Measurements from ENCODE around the gene PCNX3. TPM values are rescaled to one million over a fixed set of nuclear protein-coding genes. Genes with fewer than 3 reads are reported as not detected.
A peak's percentile ranks its signal among the peaks of the same experiment; 100 is the strongest.

The PCNX3 gene
- total and polyA plus RNA-seq, 5 donors from 2014 or later: 1.9 to 61.3 (median 2.5) TPM

DNA sequence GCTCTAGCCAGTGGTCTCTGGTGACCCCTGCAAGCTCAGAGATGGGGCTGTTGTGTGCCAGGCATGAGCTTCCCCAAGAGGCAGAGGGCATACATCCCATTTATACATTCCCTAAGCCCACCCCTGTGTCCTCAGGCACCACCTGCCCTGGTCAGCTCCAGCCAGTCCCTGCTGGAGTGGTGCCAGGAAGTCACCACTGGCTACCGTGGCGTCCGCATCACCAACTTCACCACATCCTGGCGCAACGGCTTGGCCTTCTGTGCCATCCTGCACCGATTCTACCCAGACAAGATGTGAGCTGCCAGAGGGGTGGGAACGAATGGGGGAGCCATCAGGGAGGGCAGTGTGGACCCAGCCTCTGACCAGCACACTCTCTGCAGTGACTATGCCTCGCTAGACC lies 31.5 kb upstream of the PCNX3 start:
- H3K27me3 Mint-ChIP-seq: no peaks in the 10 kb centered on the region
- Histone ChIP-seq H3K27me3 (ENCODE audit: control insufficient read depth, insufficient read depth, low read length) (no peaks in the 10 kb centered on the region), H3K4me1 (ENCODE audit: control insufficient read depth, insufficient read depth, low read length, poor library complexity, severe bottlenecking) (peaks cover 15% of the 10 kb centered on the region), H3K27ac (ENCODE audit: insufficient read depth, low read length, poor library complexity, severe bottlenecking) (no peak overlapping the region), H3K4me3 (ENCODE audit: low read depth, low read length) (no peak overlapping the region), H3K9me3 (ENCODE audit: control insufficient read depth in 2 of 2, low read length in 2 of 2) (no peaks in the 10 kb centered on the region), H3K36me3 (ENCODE audit: control insufficient read depth, insufficient read depth, low read length) (peaks cover 33% of the 10 kb centered on the region)
- peak overlapping the region in 1 of 3 donors; percentile 56 for H3K27ac Mint-ChIP-seq
- DNase-seq (no peak), ATAC-seq (ENCODE audit: low read depth in 2 of 2) (no peak)
- peaks cover 0 to 36% (median 21%) of the 10 kb centered on the region in 4 donors for H3K4me1 Mint-ChIP-seq
- H3K9me3 Mint-ChIP-seq: no peaks in the 10 kb centered on the region
- no peak overlapping the region for H3K4me3 Mint-ChIP-seq
- H3K36me3 Mint-ChIP-seq: peaks cover 19% of the 10 kb centered on the region

DNA sequence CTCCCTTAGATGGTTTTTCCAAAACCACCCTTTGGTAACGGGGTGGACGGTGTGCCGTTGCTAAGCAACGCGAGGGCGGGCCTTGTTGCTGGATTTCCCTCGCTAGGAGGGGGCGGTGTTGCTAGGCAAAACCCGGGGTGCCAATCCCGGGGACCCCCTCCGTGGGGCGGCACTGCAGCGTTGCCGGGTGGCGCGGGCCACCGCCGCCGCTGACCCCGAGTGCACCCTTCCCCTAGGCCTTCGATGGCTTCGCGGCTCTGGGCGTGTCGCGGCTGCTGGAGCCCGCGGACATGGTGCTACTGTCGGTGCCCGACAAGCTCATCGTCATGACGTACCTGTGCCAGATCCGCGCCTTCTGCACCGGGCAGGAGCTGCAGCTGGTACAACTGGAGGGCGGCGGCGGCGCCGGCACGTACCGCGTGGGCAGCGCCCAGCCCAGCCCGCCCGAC lies 30.8 kb upstream of the PCNX3 start:
- no peaks in the 10 kb centered on the region for H3K27me3 Mint-ChIP-seq
- H3K4me1 ChIP-seq (ENCODE audit: control insufficient read depth, insufficient read depth, low read length, poor library complexity, severe bottlenecking): peaks cover 19% of the 10 kb centered on the region
- no peak overlapping the region for H3K27ac Mint-ChIP-seq
- H3K27ac ChIP-seq (ENCODE audit: insufficient read depth, low read length, poor library complexity, severe bottlenecking): no peak overlapping the region
- H3K27me3 ChIP-seq (ENCODE audit: control insufficient read depth, insufficient read depth, low read length): no peaks in the 10 kb centered on the region
- DNase-seq (no peak), ATAC-seq (ENCODE audit: low read depth in 2 of 2) (no peak)
- peaks cover 0 to 34% (median 21%) of the 10 kb centered on the region in 4 donors for H3K4me1 Mint-ChIP-seq
- H3K9me3 Mint-ChIP-seq: no peaks in the 10 kb centered on the region
- no peak overlapping the region for H3K4me3 ChIP-seq (ENCODE audit: low read depth, low read length)
- H3K36me3 ChIP-seq (ENCODE audit: control insufficient read depth, insufficient read depth, low read length): peaks cover 27% of the 10 kb centered on the region
- H3K36me3 Mint-ChIP-seq: peaks cover 19% of the 10 kb centered on the region
- no peaks in the 10 kb centered on the region for H3K9me3 ChIP-seq (ENCODE audit: control insufficient read depth in 2 of 2, low read length in 2 of 2)
- no peak overlapping the region for H3K4me3 Mint-ChIP-seq

DNA sequence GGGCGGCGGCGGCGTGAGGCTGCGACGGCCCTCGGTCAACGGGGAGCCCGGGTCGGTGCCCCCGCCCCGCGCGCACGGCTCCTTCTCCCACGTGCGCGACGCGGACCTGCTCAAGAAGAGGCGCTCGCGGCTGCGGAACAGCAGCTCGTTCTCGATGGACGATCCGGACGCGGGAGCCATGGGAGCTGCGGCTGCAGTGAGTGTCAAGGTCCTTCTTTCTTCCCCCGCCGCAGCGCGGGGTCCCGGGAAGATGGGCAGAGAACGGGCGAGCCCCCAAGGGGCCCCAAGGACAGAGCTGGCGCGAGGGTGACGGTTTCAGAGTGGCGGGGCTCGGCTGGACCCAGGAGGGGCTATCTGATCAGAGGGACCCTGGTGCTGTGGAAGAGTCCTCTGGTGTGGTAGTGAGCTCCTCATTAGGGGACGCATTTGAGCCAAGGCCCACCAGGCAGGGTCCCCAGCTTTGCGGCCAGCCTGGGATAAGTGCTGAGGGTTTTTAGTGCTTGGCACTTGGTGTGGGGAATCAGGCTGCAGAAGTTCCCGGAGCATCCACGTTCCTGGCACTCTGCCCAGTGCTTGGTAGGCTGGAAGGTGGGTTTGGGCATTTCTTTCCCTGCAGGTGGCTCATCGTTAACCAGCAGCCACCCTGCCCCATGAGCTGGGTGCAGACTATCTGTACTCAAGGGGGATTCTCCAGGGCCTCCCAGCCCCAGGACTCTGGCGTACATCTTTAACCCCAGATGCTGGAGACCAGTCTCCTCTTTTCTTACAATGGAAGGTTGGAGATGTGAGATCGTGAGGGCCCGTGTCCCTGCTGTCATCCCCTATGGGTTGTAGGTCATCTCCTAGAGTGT lies 30.0 kb upstream of the PCNX3 start:
- Mint-ChIP-seq H3K4me1 (peaks cover 0 to 34% (median 21%) of the 10 kb centered on the region in 4 donors), H3K36me3 (peaks cover 18% of the 10 kb centered on the region)

DNA sequence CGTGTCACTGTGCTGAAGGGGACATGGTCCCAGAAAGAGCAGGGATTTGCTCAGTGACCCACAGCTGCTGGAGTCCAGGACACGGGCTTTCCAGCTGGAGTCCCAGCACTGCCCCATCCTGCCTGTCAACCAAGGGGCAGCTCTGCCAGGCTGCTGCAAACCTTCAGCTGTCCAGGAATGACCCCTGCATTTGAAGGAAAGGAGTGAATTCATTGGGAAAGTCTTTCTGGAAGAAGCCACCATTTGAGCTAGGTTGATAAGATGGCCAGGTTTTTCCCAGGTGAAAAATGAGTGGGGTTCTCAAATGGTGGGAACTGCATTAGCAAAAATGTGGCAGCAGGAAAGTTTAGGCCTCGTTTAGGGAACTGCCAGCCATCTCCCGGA lies 29.3 kb upstream of the PCNX3 start:
- H3K27ac ChIP-seq (ENCODE audit: insufficient read depth, low read length, poor library complexity, severe bottlenecking): no peak overlapping the region
- peaks cover 19% of the 10 kb centered on the region for H3K4me1 ChIP-seq (ENCODE audit: control insufficient read depth, insufficient read depth, low read length, poor library complexity, severe bottlenecking)
- no peaks in the 10 kb centered on the region for H3K9me3 ChIP-seq (ENCODE audit: control insufficient read depth in 2 of 2, low read length in 2 of 2)
- DNase-seq (no peak), ATAC-seq (ENCODE audit: low read depth in 2 of 2) (no peak)
- Mint-ChIP-seq H3K27me3 (no peaks in the 10 kb centered on the region), H3K4me1 (peaks cover 0 to 34% (median 21%) of the 10 kb centered on the region in 4 donors), H3K9me3 (no peaks in the 10 kb centered on the region), H3K4me3 (no peak overlapping the region), H3K36me3 (peaks cover 19% of the 10 kb centered on the region), H3K27ac (peak overlapping the region in 2 of 3 donors; percentile 75 to 81)
- no peaks in the 10 kb centered on the region for H3K27me3 ChIP-seq (ENCODE audit: control insufficient read depth, insufficient read depth, low read length)
- H3K36me3 ChIP-seq (ENCODE audit: control insufficient read depth, insufficient read depth, low read length): peaks cover 22% of the 10 kb centered on the region
- H3K4me3 ChIP-seq (ENCODE audit: low read depth, low read length): no peak overlapping the region

More for the DNA sequence above, 30.0 kb upstream of the PCNX3 start:
- Mint-ChIP-seq H3K27me3 (no peaks in the 10 kb centered on the region), H3K4me3 (no peak overlapping the region), H3K27ac (peak overlapping the region in 2 of 3 donors; percentile 75 to 81), H3K9me3 (no peaks in the 10 kb centered on the region)
- H3K9me3 ChIP-seq (ENCODE audit: control insufficient read depth in 2 of 2, low read length in 2 of 2): no peaks in the 10 kb centered on the region
- H3K4me1 ChIP-seq (ENCODE audit: control insufficient read depth, insufficient read depth, low read length, poor library complexity, severe bottlenecking): peaks cover 19% of the 10 kb centered on the region
- no peaks in the 10 kb centered on the region for H3K27me3 ChIP-seq (ENCODE audit: control insufficient read depth, insufficient read depth, low read length)
- no peak overlapping the region for H3K27ac ChIP-seq (ENCODE audit: insufficient read depth, low read length, poor library complexity, severe bottlenecking)
- no peak overlapping the region for H3K4me3 ChIP-seq (ENCODE audit: low read depth, low read length)
- DNase-seq: no peak
- peaks cover 26% of the 10 kb centered on the region for H3K36me3 ChIP-seq (ENCODE audit: control insufficient read depth, insufficient read depth, low read length)
- ATAC-seq (ENCODE audit: low read depth in 2 of 2): no peak

DNA sequence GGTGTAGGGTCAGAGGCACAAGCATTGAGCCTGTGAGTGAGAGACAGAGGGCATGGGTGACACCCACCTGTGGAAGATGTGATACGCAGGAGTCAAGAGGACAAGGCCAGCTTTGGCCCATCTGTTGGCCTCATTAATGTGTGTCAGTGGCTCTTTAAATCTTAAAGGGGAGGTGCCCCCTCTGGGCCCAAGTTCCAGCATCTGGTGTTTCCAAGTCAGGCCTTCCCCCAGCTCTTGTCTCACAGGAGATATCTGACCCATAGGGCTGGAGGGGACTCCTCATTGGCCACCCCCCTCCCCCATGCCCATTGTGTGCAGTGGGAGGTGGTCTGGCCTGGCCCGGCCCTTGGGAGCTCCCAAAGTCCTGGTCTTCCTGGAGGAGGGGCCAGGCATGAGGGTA lies 28.9 kb upstream of the PCNX3 start:
- H3K4me1 Mint-ChIP-seq: peaks cover 0 to 34% (median 20%) of the 10 kb centered on the region in 4 donors

DNA sequence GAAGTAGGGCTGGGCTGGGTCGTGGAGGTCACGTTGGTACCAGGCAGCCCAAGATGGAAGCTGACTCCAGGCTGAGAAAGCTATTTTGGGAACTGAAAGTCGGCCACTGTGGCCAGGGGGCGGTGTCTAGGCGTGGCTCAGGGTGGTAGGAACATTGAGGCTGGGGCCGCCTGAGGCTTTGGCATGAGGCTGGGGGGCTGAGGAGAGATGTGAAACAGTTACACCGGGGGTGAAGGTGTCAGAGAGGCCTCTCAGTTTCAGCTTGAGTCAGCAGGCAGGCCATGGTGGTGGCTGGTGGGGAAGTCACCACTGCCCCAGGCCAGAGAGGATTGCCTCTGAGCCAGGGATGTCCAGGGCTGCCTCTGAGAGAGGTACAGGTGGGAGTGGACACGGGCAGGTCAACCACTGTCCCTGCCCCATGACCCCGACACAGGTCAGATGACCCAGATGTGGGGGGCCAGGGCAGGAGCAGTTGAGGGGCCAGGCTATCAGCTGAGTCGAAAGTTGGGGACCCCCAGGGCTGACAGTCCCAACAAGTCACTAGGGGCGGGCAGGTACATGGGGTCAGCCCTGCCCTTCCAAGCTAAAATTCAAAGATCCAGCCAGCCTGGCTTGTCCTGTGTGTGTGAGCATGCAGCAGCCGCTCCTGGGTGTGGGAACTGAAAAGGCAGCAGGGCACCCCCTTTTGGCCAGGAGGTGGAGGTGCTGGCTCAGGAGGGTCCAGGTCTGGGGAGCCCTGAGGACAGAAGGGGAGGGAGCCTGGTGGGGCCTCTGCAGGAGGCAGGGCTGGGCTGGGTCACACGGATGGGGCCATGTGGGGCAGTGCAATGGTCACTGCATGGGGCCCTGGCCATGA lies 27.1 kb upstream of the PCNX3 start:
- H3K36me3 ChIP-seq (ENCODE audit: control insufficient read depth, insufficient read depth, low read length): peaks cover 21% of the 10 kb centered on the region
- peaks cover 0 to 25% (median 13%) of the 10 kb centered on the region in 4 donors for H3K4me1 Mint-ChIP-seq
- DNase-seq (peak; percentile 62 to 85 (median 79)), ATAC-seq (ENCODE audit: low read depth in 2 of 2) (peak; percentile 83 to 90)
- H3K4me3 ChIP-seq (ENCODE audit: low read depth, low read length): no peak overlapping the region
- no peaks in the 10 kb centered on the region for H3K27me3 Mint-ChIP-seq
- no peaks in the 10 kb centered on the region for H3K9me3 Mint-ChIP-seq
- H3K36me3 Mint-ChIP-seq: peaks cover 8% of the 10 kb centered on the region
- H3K4me1 ChIP-seq (ENCODE audit: control insufficient read depth, insufficient read depth, low read length, poor library complexity, severe bottlenecking): peaks cover 19% of the 10 kb centered on the region
- H3K27me3 ChIP-seq (ENCODE audit: control insufficient read depth, insufficient read depth, low read length): no peaks in the 10 kb centered on the region
- H3K27ac ChIP-seq (ENCODE audit: insufficient read depth, low read length, poor library complexity, severe bottlenecking): peak overlapping the region; percentile 60
- H3K4me3 Mint-ChIP-seq: no peak overlapping the region
- H3K9me3 ChIP-seq (ENCODE audit: control insufficient read depth in 2 of 2, low read length in 2 of 2): no peaks in the 10 kb centered on the region
- H3K27ac Mint-ChIP-seq: peak overlapping the region; percentile 87 to 88 (median 87)

More for the DNA sequence above, 28.9 kb upstream of the PCNX3 start:
- H3K27ac ChIP-seq (ENCODE audit: insufficient read depth, low read length, poor library complexity, severe bottlenecking): no peak overlapping the region
- Mint-ChIP-seq H3K9me3 (no peaks in the 10 kb centered on the region), H3K27ac (peak overlapping the region in 2 of 3 donors; percentile 38 to 81), H3K4me3 (no peak overlapping the region), H3K27me3 (no peaks in the 10 kb centered on the region), H3K36me3 (peaks cover 19% of the 10 kb centered on the region)
- no peaks in the 10 kb centered on the region for H3K27me3 ChIP-seq (ENCODE audit: control insufficient read depth, insufficient read depth, low read length)
- ATAC-seq (ENCODE audit: low read depth in 2 of 2): no peak
- H3K4me1 ChIP-seq (ENCODE audit: control insufficient read depth, insufficient read depth, low read length, poor library complexity, severe bottlenecking): peaks cover 19% of the 10 kb centered on the region
- no peaks in the 10 kb centered on the region for H3K9me3 ChIP-seq (ENCODE audit: control insufficient read depth in 2 of 2, low read length in 2 of 2)
- H3K36me3 ChIP-seq (ENCODE audit: control insufficient read depth, insufficient read depth, low read length): peaks cover 20% of the 10 kb centered on the region
- no peak overlapping the region for H3K4me3 ChIP-seq (ENCODE audit: low read depth, low read length)
- DNase-seq: no peak

DNA sequence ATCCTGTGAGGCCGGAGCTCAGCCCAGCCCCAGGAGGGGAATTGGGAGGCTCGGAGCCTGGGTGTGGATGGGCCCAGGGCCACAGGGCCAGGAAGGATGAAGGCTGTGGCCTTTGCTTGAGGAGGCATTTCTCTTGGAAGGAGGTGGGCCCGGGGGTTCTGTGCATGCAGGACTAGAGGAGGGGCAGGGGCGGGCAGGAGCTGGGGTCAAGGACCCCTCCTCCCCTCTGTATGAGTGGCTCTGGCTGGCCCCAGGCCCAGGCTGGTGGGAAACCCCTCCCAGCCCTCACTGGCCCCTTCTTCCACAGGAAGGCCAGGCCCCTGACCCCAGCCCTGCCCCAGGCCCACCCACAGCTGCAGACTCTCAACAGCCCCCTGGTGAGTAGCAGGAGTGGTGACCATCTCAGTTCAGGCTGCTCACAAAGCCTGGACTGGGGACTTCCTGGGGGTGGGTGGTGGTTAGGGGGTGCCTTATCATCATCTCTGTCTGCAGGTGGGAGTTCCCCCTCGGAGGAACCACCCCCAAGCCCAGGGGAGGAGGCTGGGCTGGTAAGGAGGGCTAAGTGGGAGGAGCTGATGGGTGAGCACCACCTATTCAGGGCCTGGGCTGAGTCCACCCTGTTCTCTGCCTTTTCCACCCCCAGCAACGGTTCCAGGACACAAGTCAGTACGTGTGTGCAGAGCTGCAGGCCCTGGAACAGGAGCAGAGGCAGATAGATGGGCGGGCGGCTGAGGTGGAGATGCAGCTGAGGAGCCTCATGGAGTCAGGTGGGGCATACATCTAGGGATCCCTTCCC lies 25.9 kb upstream of the PCNX3 start:
- peak overlapping the region; percentile 23 for H3K27ac ChIP-seq (ENCODE audit: insufficient read depth, low read length, poor library complexity, severe bottlenecking)
- peak overlapping the region in 1 of 3 donors; percentile 66 for H3K27ac Mint-ChIP-seq
- DNase-seq (no peak), ATAC-seq (ENCODE audit: low read depth in 2 of 2) (peak in 1 of 2 donors; percentile 6)
- H3K27me3 ChIP-seq (ENCODE audit: control insufficient read depth, insufficient read depth, low read length): no peaks in the 10 kb centered on the region
- H3K9me3 ChIP-seq (ENCODE audit: control insufficient read depth in 2 of 2, low read length in 2 of 2): no peaks in the 10 kb centered on the region
- no peak overlapping the region for H3K4me3 Mint-ChIP-seq
- H3K4me1 ChIP-seq (ENCODE audit: control insufficient read depth, insufficient read depth, low read length, poor library complexity, severe bottlenecking): peaks cover 19% of the 10 kb centered on the region
- H3K9me3 Mint-ChIP-seq: no peaks in the 10 kb centered on the region
- peaks cover 4% of the 10 kb centered on the region for H3K36me3 Mint-ChIP-seq
- H3K27me3 Mint-ChIP-seq: no peaks in the 10 kb centered on the region
- H3K36me3 ChIP-seq (ENCODE audit: control insufficient read depth, insufficient read depth, low read length): peaks cover 14% of the 10 kb centered on the region
- peaks cover 0 to 33% (median 13%) of the 10 kb centered on the region in 4 donors for H3K4me1 Mint-ChIP-seq
- no peak overlapping the region for H3K4me3 ChIP-seq (ENCODE audit: low read depth, low read length)

Data from CD4-positive, CD25-positive, alpha-beta regulatory T cell (primary cell).